GM19035 (cell line): ENCODE measurements around the gene ATP1A2.
A peak's percentile ranks its signal among the peaks of the same experiment; 100 is the strongest.
"Not testable (repeated sequence)": the region's sequence is repeated elsewhere in the genome, so short reads cannot be mapped to it uniquely, and the experiment has no call there.

Source experiments
- ATAC-seq: cut with Tn5 transposase; IDR thresholded peaks from one replicate; pipeline ENCODE4 v1.9.1; 2021; ENCODE audit not compliant: unreplicated experiment

The ATP1A2 gene

DNA sequence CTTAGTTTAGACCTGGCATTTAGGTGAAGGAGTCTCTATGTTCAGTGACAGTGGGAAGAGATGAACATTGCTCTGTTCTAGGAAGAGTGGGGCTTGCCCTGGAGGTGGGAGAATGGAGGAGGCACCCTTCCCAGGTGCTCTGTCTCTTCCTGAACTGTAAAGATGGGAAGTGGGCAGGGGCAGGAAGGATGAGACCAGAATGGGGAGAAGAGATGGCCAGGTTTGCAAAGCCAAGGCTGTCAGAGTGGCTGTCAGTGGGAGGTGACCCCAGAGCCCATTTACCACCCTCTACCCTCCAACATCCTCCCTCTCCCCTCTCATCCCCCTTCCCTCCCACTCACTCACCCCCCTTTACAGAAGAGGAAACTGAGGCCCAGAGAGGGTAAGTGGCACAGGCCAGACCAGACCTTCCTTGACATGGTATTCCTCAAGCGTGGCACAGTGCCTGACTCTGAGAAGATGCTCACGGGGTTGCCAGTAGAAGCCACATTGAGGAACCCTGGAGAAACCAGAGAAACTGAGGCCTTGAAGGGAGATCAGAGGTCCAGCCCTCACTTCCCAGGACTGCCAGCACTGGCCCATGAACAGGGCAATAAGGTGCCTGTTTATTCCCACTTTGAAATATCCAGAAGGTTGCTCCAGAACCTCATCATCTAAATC lies 15.7 kb upstream of the ATP1A2 start:
- no peak for ATAC-seq

DNA sequence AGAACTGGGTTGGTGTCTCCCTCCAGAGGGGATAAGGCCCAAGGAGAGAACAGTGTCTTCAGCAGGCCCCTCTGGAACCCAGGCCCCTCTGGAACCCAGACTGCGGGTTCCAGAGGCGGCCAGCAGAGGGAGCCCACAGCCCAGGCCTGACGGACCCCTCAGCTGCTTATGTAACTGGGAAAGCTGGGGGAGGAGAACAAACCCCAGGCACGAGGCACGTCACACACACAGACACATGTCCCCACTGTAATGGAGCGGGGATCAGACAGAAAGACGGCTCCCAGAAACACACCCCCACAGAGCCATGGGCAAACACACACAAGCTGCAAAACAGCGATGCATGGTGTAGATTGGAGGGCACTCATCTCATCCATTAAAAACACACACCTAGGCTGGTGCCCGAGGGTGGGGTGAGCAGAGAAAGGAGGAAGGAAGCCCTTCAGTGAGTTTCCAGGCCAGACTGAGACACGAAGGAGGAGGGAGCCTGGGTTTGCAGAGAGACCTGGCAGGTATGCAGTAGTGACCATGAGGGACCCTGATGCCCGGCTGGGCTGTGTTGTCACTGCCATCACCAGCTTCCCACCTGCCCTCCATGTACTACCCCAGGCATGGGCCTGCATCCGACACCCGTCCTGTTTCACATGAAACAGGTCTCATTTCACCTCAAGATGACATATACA lies 14.4 kb upstream of the ATP1A2 start:
- ATAC-seq: peak; percentile 32

DNA sequence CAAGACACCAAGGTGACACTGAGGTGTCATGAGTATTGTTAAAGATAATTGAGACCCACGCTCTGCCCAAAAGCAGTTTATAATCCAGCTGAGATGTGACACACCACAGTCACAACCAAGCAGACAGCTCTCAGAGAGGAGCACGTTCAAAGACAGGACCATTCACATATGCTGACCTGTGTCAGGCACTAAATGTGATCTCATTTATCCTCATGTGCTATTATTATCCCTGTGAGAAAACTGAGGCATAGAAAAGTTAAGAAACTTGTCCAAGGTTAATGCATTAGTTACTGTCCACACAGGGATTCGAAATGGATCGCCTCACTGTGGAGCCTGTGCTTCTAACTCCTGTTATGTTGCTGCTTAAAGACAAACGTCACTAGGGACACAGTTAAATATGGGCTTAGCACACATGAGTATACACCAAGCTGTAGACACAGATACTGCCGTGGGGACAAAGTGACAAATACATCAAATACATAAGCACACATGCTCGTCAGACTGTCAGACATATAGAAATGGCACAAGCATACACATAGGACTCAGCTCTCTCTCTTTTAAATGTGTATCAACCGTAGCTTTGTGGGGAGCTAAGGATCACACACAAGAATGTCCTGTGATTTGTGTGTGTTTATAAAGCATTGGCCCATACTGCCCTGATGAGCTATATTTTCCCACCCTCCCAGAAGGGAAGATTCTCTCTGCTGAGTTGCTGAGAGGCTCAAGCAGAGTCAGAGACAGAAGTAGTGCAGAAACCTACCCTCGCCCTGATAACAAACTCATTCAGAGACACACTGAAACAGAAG lies 13.6 kb upstream of the ATP1A2 start:
- no peak for ATAC-seq

- ATAC-seq: no peak
Observed at GRCh38 chr1:160103658-160104408, 11.7 kb upstream of the ATP1A2 start.

DNA sequence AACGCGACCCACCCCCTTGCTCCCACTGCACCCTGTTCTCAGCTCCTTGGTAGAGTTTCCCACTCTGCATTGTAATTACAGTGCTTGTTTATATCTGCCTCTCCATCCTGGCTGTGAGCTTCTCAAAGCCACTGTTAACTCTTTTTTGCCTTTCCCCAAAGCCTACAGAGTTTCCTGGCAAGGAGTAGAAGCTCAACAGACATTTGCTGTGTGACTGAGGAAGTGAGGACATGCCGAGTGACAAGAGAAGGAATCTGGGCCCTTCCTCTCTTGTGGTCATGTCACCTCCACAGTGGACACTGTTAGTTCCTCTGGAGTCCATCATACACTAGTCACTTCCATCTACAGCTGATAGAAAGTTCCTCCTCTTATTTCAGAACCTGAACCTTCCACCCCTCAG lies 11.1 kb upstream of the ATP1A2 start:
- ATAC-seq: no peak

DNA sequence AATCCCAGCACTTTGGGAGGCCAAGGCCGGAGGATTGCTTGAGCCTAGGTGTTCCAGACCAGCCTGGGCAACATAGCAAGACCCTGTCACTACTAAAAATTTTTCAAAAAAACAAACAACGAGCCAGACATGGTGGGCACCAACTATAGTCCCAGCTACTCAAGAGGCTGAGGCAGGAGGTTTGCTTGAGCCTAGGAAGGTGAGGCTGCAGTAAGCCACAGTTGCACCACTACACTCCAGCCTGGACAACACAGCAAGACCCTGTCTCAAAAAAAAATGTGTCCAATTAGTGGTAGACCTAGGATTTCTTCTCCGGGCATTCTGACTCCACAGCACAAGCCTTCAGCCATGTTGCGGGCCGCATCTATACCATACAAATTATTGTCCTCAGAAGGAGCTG lies 10.4 kb upstream of the ATP1A2 start:
- no peak for ATAC-seq

DNA sequence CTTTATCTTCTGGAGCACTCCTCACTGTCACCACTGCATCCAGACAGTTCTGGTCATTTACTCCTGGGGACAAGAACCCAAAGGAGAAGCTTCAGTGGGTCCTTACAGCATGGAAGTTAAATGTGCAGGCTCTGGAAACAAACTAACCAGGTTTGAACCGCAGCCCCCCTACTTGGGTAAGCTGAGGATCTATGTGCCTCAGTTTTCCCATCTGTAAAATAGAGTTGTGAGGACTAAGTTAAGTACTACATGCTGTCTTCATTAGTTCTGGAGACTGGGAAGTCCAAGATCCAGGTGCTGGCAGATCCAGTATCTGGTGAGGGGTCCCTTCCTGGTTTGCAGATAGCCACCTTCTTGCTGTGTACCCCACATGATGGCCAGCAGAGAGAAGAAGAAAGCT lies 8.0 kb upstream of the ATP1A2 start:
- no peak for ATAC-seq

- no peak for ATAC-seq
Observed at GRCh38 chr1:160108888-160109662, 6.5 kb upstream of the ATP1A2 start.

DNA sequence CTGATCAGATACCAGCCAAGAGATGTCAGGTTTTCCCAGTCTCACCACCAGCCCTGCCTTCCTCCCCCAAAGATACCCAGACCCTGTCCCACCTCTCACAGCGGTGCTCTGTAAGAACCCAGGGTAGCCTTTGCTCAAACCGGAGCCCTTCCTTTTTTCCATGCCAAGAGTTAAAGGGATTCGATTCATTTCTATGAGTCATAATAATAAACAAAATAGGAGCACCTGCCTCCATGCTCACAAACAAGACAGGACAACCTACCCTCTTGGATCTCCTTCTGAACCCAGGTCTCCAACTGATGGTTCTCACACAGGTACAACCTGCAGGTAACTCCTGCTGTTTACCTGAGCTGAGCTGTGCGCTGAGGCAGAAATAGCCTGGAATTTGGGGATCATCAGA lies 5.9 kb upstream of the ATP1A2 start:
- ATAC-seq: no peak

DNA sequence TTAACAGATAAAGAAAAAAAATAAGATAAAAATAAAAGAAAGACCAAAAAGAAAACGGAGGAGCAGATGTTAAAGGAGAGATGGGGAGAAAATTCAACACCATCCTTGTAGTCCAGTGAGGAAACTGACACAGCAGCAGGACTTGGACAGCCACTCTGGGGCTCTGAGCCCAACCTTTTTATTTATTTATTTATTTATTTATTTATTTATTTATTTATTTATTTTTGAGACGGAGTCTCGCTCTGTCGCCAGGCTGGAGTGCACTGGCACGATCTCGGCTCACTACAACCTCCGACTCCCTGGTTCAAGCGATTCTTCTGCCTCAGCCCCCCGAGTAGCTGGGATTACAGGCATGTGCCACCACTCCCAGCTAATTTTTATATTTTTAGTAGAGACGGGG lies 4.1 kb upstream of the ATP1A2 start:
- not testable (repeated sequence) for ATAC-seq

DNA sequence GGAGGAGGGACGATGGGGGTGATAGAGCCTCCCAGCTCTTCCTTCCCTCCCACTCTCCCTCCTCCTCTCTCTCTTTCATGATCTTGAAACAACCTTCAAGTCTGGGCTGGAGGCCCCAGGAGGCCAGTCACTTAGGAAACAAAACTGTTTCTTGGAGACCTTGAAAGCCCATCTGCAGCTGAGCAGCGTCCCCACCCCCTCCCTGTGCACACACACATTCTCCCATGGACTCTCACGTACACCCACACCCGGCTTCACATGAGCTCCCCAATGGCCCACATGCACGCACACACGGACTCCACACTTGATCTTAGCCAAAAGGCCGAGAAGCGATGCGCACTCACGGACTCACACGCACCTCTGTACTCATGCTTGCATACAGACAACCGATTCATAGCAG lies 3.2 kb upstream of the ATP1A2 start:
- no peak for ATAC-seq

- ATAC-seq: no peak
Observed at GRCh38 chr1:160113407-160113806, 2.2 kb upstream of the ATP1A2 start.

GRCh38 chr1:160114085-160114484 lies 1.5 kb upstream of the ATP1A2 start:
- ATAC-seq: no peak

- no peak for ATAC-seq
Observed at GRCh38 chr1:160116283-160117147, 956 bp downstream of the ATP1A2 start.

DNA sequence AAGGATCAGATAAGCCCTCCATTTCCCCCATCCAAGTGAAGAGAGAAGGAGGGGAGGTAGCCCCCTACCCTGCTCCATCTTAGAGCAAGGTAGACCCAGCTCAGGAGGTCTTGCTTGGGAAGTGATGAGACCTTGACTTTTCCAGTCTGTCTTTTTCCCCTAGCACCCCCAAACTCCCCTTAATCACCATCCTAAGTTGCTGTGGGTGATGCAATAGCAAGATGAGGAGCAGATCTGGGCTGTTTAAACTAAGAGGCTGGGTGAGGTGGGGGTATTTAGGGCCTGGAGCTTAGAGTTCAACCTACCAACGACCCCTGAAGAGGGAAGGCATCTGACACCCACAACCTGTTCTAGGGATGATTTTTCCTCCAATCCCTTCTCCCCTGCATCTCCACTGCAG lies 1.7 kb downstream of the ATP1A2 start:
- ATAC-seq: no peak

GRCh38 chr1:160117709-160118183 lies 2.2 kb downstream of the ATP1A2 start:
- no peak for ATAC-seq

DNA sequence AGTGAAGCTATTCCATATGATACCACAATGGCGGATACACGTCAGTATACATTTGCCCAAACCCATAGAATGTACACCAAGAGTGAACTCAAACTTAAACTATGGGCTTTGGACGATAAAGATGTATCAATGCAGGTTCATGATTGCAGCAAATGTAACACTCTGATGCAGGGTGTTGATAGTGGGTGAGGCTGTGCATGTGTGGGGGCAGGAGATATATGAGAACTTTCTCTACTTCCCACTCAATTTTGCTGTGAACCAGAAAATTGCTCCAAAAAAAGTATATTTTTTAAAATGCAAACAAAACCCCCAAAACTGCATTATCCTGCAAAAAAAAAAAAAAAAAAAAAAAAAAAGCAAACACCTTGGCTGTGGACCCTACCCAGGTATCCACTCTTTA lies 3.4 kb downstream of the ATP1A2 start:
- ATAC-seq: no peak

GRCh38 chr1:160120797-160121196 lies 5.2 kb downstream of the ATP1A2 start:
- no peak for ATAC-seq

- no peak for ATAC-seq
Observed at GRCh38 chr1:160121388-160121787, 5.8 kb downstream of the ATP1A2 start.
